Stimulated activated CD8-positive, alpha-beta memory T cell treated with anti-CD3 and anti-CD28 coated beads, Interleukin-15, amount 100 ng/mL, for 4 hours (primary cell): ENCODE results near the gene GRID1.

Experiments
- DNase-seq, 2 donors: peaks; one replicate each; pipeline ENCODE4 v3.0.0-alpha.2; 2020; ENCODE audit warnings: low read depth in 2 of 2

GRID1 gene

DNA sequence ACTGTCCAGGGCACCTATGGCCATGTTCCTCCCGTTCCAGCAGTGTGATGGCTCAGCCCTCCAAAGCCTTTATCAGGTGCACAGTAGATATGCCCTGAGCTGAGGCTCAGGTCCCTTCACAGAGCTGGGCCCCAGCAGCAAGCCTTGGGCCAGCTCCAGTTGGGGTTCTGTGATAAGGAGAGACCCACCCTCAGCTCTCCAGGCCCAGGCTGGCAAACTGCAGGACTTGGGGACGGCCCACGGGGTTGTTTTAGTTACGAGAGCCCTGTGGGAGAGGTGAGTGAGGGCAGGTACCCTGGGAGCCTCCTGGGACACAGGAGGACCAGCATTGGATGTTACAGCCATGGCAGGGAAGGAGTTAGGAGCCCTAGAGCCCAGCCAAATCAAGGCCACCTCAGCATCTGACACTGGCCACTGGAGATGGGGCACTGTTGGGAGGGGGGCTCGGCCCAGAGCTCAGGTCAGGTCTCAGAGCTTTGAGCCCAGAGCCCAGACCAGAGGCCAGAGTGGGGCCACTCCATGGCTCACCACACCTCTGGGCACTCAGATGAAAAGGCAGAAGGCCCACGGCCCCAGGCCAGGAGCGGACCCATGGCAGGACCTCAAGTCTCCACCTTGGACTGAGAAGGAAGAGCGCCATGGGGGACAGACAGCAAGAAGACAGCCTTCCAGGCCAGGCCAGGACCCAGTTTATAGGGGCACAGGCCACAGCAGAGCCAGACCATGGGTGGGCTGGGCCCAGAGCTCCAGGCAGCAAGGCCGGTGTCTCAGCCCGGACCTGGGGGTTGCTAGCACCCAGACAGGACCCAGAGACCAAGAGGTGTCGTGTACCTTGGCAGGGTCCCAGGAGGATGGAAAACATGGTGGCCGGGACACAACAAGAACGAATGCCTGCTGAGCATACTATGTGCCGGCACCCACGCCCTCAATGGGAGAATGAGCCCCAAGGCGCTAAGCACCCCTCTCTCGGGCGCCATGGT lies 12.8 kb downstream of the GRID1 start:
- no peak for DNase-seq

DNA sequence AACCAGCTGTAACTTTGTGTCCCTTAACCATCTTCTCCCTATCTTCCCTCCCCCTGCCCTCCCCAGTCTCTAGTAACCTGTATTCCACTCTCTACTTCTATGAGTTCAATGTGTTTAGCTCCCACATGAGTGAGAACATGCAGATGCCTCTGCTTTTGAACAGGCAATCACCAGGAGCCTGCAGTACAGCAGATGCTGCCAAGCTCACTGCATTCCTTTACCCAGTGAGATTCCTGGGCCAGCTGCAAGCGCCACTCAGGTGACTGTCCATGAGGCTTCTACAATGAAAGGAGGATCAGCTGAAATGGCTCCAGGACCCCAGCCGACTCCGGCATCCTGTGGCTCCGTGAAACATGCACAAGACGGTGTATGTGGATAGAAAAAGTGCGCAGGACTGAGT lies 15.7 kb downstream of the GRID1 start:
- DNase-seq = no peak

DNA sequence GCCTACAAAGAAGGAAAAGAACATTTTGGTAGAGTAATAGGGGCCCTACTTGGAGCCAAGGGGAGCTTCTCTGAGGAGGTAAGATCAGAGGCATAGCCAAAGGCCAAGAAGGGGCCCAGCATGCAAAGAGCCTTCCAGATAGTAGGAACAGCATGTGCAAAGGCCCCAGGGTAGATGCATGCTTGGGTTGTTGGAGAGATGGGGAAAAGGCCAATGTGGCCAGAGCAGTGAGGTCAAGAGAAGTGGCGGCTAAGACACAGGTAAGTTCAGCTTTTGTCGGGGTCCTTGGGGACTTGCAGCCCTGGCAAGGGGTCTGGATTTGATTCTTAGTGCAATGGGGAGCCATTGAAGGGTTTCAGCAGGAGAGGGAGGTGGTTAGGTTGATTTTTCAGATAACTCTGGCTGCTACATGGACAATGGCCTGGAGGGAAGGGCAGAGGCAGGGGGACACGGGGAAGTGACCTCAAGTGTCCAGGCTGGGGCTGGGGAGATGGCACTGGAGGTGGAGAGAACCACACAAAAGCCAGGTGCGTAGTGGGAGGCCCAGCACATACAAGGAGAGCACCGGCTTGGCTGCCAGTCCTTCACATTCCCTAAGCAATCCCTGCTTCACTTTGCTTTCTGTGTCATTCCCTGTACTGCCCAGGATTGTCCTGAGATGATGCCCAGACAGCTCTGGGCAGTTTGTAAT lies 16.5 kb downstream of the GRID1 start:
- no peak for DNase-seq

DNA sequence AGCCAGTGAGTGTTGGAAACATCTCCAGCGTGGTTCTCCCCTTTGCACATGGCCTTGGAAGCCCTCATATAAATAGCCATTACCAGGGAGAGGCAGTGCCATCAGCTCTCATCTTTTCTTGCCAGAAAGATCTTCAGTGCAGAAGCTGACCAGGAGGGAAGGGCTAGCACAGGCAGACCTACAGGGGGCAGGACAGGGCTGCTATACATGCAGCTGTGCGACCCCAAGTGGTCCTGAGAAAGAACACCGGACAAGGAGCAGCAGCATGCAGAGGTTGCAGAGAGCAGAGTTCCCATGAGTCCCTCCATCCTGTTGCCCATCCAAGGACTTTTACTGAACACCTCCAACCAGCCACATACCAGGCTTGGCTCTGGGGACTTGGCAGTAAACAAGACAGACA lies 17.1 kb downstream of the GRID1 start:
- DNase-seq = no peak

DNA sequence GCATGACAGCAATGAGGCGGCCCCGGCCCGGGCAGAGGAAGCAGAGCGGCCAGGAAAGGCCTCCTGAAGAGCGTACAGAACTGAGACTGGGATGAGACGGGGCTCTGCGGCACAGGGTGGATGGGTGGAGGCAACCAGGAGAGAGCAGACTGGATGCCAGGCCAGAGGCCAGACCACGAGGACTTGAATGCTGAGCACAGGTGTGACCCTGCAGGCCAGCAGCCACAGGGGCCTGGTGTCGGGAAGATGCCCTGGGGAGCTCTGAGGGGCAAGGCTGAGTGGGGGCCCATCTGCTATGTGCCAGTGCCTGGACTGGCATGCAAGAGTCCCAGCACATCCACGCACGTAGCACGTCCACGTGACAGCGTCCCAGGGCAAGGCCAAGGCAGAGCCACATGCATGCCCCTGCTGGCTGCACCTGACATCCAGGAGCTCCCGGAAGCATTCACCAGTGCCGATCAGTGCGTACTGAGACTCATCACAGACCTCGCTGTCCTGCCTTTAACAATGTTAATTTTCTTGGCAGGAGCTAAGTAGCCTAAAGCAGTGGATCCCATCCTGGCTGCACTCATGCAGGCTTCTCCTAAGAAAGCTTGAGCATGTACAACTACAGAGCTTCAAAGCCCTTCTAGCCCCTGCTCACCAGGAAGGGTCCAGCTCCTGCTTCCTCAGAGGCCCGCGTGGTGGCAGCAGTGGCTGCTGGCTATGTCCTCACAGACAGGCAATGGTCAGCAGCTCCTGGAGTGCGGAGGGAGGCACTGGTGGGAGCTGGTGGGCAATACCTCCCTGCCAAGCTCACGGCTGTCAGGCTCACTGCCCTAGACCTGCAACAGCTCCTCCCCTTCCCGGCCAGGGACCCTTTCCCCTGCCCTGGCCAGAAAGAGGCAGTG lies 18.0 kb downstream of the GRID1 start:
- DNase-seq = no peak

DNA sequence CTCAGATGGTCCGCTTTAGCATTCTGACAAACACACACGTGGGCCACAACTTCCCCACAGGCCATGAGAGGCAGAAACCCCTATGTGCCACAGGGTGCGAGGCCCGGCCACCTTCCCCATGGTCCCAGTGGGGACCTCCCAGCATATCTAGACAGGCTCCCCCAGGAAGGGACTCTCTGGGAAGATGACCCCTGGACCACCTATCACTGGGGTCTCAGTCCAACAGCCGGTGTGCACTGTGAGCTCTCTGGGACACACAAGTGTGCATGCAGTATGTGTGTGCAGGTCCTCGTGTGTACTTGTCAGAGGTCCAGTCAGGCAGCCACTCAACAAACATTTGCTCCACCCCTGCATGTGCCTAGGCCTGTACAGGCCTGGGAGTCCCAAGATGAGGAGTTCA lies 18.7 kb downstream of the GRID1 start:
- no peak for DNase-seq

DNA sequence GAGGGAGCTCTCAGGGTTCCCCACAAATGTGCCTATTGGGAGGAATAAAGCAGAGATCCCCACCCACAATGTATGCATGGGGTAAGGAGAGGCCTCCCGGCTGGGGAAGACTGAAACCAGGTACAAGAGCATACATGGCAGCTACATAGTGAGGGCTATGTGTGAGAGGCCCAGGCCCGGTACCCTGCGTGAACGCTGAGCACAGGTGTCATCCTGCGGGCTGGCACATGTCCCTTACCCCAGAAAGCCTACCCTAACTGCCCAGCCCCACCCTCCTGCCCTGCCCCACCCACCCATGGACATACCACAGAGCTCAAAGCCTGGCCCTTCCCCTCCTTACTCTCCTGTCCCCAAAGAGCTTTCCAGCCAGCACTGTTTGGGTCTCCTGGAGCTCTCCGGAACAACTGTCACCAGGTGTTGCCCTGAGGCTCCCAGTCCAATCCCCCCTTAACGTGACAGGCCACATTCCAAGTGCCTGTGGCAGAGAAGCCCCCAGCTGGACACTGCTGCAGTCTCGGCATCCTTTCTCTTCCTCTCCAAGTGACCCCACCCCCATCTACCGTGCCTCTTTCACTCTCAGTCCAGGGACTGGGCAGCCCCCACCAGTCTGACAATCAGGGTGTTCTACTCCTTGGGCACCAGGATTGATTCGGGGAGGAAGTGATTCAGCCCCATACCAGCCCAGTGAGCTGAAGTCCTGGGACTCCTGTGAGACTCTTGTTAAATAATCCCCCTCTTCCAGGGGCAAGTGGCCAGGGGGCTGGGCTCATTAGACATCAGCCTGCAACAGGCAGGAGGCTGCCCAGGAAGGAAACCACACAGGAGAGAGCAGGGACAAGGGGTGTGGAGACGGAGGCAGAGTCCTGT lies 19.6 kb downstream of the GRID1 start:
- DNase-seq = no peak

DNA sequence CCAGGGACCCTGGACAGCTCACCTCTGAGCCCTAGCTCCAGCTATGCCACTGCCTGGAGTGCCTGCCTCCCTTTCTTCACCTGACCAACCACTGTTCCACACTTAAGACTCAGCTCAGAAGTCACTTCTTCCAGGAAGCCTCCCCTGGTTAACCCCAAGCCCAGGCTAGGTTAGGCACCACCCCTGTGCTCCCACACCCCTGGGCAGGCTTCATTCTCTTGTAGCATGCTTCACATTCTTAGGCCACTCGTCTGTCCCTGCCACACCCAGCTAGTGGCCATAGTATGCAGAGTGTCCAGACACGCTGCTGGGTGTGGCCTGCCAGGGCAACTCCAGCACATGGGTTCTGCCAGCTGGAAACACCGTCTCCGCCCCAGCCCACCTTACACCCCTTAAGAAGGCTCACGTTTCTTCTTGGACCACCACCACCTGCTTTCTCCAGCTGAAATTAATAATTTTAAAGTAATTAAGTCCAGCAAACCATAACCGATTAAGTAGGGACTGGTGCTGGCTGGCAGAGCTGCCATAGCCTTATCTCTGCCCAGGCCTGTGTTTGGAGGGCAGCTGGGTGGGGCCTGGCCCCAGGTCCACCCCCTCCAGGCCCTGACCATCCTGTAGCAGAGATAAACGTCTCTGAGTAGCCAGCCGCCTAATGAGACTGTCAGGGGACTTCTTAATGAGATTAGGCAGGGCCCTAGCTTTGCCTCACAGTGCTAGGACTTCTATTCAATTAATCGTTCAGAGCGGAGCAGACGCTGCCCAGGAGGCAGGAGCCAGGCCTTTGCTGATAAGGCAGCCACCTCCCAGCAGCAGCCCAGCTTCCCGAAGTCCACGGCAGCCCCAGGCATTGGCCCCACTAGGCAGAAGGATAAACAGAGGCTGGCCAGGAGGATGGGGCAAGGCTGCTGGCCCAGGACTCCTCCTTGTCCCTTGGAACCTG lies 20.5 kb downstream of the GRID1 start:
- DNase-seq = no peak

DNA sequence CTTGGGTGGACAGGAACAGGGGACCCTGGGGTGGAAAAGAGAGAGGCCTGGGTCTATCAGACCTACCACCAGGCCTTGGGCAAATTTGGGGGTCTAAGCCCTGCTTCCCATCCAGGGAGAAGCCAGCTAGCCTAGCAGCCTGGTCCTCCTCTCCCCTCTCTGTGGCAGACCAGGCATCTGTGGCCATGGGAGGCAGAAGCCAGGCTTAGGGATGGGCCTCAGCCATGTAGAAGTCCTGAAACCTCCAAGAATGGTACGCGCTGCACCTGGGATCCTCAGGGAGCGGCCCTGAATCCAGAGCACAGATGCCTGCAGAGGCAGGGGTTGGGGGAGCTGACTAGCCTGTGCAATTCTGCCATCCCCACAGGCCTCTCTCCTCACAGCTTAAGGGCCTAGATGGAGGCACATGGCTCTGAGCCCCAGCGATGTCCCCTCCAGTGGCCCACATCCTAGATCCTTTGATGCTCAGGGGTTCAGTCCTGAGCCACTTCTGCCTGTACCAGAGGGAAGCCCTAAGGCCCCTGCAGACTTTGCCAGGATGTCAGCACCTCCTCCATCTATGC lies 21.2 kb downstream of the GRID1 start:
- DNase-seq = no peak

DNA sequence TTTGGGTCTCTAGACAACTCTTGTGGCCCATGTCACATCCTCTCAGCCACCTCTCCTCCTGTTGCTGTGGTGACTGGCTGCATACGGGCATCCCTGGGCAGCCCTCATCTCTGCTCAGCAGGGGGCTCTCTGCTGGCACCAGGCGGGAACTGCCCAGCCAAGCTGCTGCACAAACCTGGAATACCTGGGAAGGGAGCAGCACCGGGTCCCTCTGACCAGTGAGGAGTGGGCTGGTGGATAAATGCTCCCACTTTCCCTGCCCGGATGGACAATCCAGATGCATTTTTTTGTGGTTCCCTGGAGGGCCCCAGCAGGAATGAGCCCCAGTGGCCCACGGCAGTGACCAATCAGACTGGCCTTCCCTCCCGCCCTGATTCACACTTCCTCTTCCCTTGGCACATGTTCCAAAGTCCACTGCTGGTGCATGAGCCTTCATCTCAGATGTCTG lies 21.9 kb downstream of the GRID1 start:
- DNase-seq = no peak

DNA sequence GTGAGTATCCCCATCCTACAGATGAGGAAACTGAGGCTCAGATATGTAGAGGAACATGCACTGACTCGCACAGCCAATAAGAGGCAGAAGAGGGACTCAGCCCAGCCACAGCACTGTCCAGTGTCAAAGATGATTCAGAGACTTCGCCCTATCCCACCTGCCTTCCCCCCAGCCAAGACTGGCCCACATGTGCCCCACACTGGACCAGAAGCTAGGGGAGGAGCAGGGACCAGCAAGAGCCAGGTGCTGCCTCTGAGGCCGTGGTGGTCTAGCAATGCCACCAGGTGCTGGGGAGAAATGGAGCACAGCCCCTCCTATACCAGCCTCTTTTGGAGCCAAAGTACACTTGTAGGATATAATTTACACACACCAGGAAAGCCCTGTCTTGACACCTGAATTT lies 22.3 kb downstream of the GRID1 start:
- no peak for DNase-seq

DNA sequence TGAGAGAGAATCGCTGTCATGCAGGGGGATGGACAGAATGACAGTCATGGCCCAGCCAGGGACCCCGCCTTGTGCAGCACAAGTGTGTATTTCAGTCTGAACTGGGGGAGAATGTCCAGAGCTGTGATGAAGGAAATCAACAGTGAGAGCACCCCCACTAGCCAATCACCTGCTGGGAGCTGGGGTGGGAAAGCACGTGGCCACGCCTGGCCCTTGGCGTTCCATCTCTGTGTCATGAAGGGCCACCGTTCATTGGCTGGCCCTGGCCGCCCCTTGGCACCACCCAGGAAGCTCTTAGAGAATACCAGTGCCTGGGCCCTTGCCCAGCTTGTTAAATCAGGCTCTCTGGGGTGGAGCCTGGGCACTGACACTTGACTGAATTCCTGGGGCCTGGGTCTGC lies 22.8 kb downstream of the GRID1 start:
- no peak for DNase-seq

DNA sequence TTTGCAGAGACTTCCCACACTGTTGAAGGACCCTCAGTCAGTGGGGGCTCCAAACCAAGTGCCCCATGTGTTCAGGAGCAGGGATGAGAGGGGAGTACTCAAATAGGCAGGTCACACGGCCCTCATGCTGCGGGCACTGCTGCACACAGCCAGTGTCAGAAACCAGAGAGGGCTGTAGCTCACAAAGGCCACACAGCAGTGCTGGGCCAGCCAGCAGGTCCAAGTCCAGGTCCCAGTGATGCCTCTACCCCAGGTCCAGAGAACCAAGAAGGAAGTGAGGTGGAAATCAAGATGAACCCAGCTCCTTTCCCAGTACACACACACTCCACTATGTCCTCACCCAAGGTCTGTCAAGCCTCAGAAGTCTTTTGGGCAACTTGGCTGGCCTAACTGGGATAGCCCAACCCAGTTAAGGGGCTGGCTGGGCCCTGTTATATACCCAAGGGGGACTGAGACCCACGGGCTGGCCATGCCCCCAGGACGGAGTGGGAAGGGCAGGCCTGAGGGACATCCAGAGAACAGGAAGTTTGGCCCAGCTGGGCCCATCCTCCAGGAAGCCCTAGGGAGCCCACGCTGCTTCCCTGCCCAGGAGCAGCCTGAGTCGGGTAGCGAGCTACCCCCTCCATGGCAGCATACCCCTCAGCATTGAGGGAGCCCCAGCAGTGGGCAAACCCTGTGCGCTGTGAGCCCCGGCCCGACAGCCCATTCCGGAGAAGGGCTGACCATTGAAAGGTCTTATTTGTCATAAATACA lies 24.3 kb downstream of the GRID1 start:
- DNase-seq = no peak

DNA sequence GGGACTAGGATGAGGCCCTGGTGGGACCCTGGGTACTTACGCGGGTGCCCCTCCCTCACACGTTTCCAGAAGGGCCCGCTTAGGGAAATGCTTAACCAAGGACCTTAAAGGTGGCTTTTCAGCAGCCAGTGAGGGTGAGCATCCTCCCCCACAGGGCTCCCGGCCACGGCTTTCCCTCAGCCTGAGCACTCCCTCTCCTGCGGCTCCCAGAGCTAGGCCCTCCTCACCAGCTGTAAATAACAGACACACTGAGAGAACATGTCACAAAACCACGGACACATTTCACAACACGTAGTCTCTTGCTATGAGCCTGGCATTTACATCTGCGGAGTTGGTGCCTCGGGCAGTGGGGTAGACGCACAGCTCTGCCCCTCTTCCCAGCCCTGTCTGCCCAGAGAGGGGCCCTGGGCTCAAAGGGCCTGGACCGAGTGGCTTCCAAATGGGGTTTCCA lies 25.2 kb downstream of the GRID1 start:
- no peak for DNase-seq

DNA sequence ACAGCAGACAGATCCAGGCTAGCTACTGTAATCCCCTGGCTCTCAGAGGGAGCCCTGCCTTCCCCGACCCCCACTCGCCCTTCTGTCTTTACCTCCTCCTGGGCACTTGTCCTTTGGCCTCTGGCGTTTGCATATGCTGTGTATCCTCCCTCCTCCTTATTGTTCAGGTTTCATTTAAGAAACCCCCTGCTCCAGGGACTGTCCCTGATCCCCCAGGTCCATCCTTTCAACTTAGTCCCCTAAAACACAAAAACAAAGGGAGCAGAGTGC lies 25.7 kb downstream of the GRID1 start:
- DNase-seq = no peak

DNA sequence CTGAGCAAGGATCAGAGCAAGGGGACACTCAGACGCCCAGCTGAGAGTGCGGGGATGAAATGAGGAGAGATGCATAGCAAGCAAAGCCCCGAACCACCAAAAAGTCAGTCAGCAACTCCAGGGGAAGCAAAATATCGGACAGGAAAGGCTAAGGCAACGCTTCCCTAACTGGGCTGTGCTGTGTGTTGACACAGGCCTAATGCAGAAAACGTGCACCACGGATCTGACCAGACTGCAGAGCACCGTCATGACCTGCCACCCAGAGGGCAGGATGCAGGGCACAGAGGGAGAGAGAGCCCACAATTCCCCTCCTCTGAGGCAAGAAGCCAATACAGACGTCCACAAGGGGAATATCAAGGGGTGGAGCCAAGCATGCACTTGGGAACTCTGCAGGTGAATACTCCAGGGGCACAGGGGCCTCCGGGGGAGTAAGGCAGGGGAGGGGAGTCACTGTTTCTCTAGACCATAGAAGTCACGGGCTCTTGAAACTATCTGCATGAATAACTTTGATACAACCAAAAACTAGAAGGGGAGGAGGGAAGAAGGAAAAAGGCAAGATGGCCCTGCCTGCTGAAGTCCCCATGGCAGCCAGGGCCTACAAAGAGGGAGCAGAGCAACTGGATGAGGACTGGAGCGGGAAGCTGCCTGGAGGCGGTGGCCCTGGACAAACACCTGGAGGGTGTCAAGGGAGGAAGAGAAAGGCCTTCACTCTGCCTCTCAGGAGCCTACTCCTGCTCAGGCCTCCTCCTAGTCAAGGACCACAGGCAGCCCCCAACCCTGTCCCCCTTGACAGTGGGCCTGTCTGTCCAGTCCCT lies 26.2 kb downstream of the GRID1 start:
- DNase-seq = no peak

DNA sequence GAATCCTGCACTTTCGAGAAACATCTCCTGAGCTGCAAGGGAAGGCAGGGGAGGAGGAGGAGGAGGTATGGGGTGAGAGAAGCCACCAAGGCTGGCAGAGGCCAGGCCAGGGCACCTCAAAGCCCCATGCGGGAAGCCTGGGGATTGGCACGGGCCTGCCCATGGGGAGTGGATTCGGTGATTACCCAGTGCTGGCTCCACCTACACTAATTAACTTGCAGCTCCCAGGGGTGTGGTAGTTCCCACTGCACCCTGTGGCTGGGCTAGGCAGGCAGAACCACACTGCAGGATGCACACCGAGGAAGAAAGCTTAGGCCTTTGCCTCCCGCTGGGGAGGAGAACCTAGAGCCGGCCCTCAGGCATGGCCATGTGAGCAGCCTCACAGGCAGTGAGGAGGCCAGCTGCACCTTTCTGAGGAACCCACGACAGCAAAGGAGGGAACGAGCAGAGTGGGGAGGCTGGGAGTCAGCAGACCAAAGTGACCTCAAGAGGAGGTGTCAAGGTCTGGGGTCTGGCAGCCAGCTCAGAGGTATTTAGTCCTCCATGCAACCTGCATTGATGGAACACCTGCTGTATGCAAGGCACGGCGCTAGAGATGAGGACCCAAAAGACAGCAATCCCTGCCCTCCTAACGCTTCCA lies 27.2 kb downstream of the GRID1 start:
- no peak for DNase-seq

DNA sequence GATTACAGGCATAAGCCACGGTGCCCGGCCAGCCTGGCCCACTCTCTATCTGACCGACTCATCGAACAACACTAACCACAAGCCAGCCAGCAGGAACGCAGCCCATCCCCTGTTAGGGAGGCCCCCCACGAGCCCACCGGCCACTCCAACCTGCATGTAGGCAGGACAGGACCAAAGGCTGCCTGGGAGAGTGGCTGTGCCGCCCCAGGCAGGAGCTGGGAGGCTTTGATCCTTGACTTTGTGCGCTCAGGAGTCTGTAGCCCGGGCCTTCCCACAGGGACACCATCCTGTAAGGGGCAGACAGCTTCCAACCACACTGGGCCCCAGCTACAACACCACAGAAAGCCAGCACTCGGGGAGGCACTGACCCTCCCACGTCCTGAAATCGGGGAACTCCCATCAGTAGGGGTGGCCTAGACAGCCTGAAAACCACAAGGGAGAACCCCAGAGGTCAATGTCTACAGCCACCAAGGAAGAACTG lies 29.4 kb downstream of the GRID1 start:
- DNase-seq = no peak
